ENCODE data around the gene ANAPC15.
A peak's percentile ranks its signal among the peaks of the same experiment; 100 is the strongest.

The ANAPC15 gene

GRCh38 chr11:72124046-72124445 is 11.6 kb upstream of the ANAPC15 start:
- DNase-seq = no peak

GRCh38 chr11:72123117-72123653 is 10.7 kb upstream of the ANAPC15 start:
- no peak for DNase-seq

GRCh38 chr11:72122607-72123006 is 10.1 kb upstream of the ANAPC15 start:
- DNase-seq = no peak

GRCh38 chr11:72120930-72121329 is 8.4 kb upstream of the ANAPC15 start:
- no peak for DNase-seq

- no peak for DNase-seq
Observed at GRCh38 chr11:72119198-72119597, 6.7 kb upstream of the ANAPC15 start.

GRCh38 chr11:72116019-72116755 is 3.7 kb upstream of the ANAPC15 start:
- DNase-seq = no peak

GRCh38 chr11:72114570-72114969 is 2.1 kb upstream of the ANAPC15 start:
- DNase-seq = no peak

- DNase-seq = no peak
Observed at GRCh38 chr11:72112978-72113808, 698 bp upstream of the ANAPC15 start.

GRCh38 chr11:72111300-72112142 is 974 bp downstream of the ANAPC15 start:
- no peak for DNase-seq

- DNase-seq = no peak
Observed at GRCh38 chr11:72105888-72106287, 6.6 kb downstream of the ANAPC15 start, which contains the start of gene TOMT. Gene TOMT (plus strand): TSS chr11:72105924. CDS start chr11:72105952, 28 bp downstream.

- no peak for DNase-seq
Observed at GRCh38 chr11:72103754-72104167, 8.7 kb downstream of the ANAPC15 start.

GRCh38 chr11:72102946-72103753 is 9.3 kb downstream of the ANAPC15 start, which contains the start of gene LAMTOR1:
Gene LAMTOR1 (minus strand): TSS chr11:72103297. CDS start chr11:72103224, 73 bp downstream.
- DNase-seq = peak; percentile 98

GRCh38 chr11:72102631-72102945 is 9.9 kb downstream of the ANAPC15 start:
- no peak for DNase-seq

GRCh38 chr11:72102162-72102561 is 10.3 kb downstream of the ANAPC15 start:
- DNase-seq = no peak

- no peak for DNase-seq
Observed at GRCh38 chr11:72100462-72100861, 12.0 kb downstream of the ANAPC15 start.

- no peak for DNase-seq
Observed at GRCh38 chr11:72100009-72100408, 12.5 kb downstream of the ANAPC15 start.

- no peak for DNase-seq
Observed at GRCh38 chr11:72098741-72099140, 13.8 kb downstream of the ANAPC15 start.

- DNase-seq = peak; percentile 41
Observed at GRCh38 chr11:72091292-72091691, 21.2 kb downstream of the ANAPC15 start.

- no peak for DNase-seq
Observed at GRCh38 chr11:72088076-72088808, 24.3 kb downstream of the ANAPC15 start.

GRCh38 chr11:72085621-72086351 is 26.7 kb downstream of the ANAPC15 start:
- DNase-seq = no peak

- DNase-seq = no peak
Observed at GRCh38 chr11:72084965-72085364, 27.5 kb downstream of the ANAPC15 start.
